HG03571 (cell line): ENCODE results near the gene IRS2.
"Not testable (repeated sequence)": the region's sequence is repeated elsewhere in the genome, so short reads cannot be mapped to it uniquely, and the experiment has no call there.

Experiments used
- ATAC-seq: cut with Tn5 transposase; IDR thresholded peaks from one replicate; pipeline ENCODE4 v1.9.1; 2021; ENCODE audit not compliant: unreplicated experiment

The IRS2 gene

DNA sequence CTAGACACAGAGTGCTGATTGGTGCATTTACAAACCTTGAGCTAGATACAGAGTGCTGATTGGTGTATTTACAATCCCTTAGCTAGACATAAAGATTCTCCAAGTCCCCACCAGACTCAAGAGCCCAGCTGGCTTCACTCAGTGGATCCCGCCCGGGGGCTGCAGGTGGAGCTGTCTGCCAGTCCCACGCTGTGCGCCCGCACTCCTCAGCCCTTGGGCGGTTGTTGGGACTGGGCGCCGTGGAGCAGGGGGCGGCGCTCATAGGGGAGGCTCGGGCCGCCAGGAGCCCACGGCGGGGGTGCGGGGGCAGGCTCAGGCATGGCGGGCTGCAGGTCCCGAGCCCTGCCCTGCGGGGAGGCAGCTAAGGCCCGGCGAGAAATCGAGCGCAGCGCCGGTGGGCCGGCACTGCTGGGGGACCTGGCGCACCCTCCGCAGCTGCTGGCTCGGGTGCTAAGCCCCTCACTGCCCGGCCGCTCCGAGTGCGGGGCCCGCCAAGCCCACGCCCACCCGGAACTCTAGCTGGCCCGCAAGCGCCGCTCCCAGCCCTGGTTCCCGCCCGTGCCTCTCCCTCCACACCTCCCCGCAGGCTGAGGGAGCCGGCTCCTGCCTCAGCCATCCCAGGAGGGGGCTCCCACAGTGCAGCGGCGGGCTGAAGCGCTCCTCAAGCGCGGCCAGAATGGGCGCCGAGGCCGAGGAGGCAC lies 53.8 kb downstream of the IRS2 start:
- ATAC-seq: not testable (repeated sequence)

DNA sequence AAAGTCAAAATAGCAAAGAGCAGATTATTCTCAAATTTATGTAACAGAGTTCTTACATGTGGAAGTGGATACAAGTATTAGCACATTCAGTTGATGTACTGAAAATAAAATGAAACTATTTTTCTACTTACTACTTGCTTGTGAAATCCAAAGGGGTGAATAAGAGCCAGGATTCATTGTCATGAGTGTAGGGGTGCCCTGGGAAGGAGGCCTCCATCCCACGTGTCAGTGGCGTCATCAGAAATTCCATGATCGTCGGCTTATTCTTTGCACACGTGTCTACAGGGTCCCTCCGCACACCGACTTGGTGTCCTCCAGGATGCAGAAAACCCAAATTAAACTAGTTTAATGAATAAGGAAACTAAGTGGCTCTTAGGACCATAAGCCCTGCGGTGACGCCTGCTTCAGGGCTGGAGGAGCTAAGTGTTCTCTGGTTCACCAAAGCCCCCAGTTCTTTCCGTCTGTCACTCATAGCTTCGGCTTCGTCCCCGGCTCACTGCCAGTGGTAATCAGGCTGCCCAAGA lies 55.5 kb downstream of the IRS2 start:
- ATAC-seq: no peak

DNA sequence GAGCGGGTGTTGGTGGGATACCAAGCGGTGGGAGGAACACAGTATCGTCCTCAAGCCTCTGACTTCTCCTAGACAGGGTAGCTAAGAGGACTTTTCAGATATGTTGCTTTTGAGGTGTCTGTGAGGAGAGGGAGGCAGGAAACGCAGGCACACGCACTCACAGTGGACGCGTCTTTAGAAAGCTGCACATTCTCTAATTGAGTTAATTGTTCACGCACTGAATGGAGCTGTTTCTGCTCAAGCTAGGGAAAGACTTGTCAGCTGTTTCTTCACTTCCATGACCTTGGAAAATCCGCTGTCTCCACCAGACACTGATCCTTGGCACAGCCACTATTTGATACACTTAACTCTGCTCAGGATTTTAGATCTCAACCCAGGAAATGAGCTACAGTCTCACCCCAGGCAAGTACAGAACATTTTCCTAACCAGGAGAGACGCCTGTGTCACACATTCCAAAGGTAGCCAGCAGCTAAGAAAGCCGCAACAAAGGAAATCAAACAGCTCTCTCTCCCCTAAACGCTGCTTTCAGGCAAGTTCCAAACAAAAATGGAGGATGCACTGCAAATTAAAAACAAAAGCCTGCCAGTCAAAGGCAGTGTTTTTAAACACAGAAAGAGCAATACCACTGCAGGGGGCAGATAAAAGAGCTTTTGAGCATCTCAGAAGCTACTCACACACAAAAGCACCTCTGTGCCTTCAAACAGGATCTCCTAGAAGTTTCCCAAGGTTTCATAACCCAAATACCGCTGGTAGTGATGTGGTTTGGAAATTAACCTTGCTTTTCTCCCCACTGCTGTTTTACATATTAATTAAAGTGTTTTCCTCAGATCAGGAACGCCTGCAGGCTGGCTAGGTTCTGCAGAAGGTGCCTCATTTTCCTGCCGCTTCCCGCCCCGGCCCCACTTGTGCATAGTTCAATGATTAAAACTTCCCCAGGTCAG lies 57.3 kb downstream of the IRS2 start:
- ATAC-seq: no peak

DNA sequence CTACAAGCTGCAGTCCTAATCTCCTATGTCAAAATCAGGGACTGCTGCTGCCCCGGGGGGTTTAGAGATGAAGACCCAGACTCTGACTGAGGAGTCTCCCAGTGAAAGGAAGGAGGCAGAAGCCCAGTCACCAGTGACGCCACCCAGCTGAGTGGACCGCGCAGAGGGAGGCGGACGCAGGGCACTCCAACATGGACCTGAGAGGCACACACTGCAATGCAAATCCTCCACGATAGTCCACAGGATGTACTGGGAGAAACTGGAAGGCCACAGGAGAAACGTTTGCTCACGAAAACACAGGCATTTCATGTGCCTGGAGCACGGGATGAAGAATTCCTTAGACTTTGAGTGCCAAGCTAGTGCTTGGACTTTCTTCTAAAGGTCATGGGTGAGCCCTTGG lies 58.3 kb downstream of the IRS2 start:
- no peak for ATAC-seq

DNA sequence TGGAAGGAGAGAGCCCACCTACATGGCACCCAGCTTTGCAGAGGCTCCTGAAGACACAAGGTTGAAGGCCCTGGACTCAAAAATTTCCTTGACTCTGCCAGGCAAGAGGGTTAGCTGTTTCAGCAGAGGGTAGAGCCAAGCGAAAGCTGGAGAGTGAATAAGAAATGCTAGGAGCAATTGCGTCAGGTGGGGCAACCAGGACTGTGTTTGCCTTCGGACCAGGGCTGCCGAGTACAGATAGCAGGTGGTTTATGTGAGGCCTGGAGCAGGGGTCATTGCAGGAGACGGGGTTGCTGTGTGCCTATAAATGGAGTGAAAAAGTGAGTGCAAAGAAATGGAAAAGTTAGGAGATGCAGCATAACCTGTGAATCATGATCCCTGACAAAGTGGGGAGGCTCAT lies 59.1 kb downstream of the IRS2 start:
- ATAC-seq: no peak

DNA sequence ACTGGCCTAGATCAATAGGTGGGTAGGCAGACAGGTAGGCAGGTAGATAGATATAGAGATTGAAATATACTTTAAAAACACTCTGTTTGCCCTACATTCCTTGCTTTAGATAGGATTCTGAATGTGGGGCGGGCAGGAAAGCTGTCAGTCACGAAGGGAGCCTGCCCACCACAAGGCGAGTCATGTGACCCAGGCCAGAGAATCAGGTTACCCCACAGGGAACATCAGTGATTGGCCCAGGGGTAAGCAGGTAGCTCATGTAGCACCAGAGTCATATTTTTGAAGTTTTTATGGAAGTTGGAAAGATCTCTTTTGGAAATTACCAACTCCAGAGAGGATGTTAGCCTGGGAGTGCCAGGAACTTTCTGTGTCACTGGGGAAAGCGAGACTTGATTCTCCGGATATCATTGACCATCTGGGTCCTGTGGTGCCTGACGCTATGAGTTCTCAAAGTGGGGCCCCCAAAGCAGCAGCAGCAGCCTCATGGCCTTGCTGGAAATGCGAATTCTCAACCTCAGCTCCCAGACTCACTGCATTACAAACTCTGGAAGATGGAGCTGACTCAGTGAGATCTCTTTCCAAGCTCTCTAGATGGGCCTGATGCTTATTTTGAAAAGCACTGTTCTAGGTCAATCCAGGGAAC lies 60.3 kb downstream of the IRS2 start:
- ATAC-seq: no peak

DNA sequence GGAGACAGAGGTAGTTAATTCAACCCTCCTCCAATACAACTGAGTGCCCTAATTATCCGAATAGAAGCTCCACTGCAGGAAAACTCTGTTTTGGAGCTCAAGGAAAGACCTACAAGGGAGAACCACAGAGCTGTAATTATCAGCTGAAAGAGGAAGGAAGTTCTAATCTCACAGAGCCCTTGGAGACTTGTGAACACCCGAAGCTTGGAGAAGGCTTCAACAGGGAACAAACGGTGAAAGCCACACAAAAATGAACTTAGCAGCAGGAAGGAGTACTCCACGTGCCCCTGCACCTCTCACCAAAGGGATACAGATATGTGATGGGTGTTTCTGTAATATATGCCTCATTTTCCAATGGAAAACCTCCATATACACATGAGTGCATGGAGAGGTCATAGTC lies 61.1 kb downstream of the IRS2 start:
- ATAC-seq: no peak

DNA sequence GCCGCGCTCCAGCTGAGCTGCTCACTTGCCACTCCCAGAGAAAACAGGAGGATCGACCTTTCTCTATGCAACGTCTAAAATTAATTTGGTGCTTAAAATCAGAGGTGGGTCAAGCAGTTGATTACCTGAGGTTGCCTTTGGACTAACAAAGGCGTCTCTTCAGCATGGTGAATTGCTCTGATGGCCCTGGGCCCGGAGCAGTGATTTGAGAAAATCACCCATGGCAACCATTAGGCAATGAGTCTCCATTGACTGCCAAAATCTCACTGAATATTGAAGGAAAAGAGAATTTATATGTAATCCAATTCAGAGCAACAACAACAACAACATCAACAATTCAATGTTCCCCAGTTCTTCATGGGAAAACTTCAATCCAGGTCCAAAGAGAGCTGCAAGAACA lies 61.8 kb downstream of the IRS2 start:
- no peak for ATAC-seq

DNA sequence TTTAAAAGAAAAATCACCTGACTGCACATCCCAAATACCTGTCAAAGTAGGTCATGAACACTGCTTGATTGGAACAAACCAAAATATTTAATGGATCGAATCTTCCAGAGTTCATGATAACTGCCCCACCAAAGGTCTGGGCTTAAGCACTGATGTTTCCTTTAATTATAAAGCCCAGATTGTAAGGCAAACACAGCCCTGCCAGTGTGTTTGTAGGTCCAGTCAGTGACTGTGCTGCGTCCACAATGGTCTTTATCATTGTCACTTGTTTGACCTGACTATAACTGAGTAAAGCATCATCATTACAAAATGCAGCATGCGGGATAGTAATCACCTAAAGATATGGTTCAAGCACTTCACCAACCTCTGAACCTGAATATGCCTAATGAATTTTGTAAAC lies 63.3 kb downstream of the IRS2 start:
- ATAC-seq: no peak

DNA sequence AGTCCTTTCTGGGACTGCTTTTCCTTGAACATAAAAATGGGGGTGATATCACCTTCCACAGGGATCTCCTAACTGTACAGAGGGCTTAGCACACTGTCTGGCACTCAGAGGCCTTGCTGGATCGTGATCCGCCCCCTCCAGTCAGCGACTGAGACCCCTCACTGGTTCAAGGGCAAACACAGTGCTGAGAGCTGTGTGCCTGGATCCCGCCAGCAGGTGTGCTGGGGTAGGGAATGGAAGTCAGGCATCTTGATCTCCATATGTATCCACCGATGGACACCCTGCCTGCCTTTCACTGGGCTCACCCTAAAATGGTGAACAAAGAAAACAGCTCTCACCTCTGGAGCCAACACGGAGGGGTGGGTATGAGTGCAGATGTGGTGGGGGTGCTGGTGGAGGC lies 64.3 kb downstream of the IRS2 start:
- ATAC-seq: no peak

DNA sequence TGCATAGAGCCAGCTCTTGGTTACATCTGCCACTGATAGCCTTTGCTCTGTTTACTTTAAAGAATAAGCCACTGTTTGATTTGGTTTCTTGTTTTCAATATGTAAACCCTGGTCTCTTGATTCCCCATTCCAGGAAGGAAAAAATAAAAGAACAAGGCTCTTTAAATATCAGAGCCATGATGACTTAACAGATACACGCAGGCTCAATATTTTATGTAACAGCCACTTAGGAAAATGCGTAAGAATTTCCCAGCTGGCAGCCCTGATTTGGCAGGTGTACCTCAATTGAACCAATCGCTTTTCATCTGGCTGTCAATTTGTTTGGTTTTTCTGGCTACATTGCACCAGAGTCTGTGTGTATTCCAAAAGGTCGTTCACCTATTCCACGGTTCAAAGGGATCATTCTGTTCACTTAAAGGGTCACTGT lies 65.6 kb downstream of the IRS2 start:
- ATAC-seq: no peak

DNA sequence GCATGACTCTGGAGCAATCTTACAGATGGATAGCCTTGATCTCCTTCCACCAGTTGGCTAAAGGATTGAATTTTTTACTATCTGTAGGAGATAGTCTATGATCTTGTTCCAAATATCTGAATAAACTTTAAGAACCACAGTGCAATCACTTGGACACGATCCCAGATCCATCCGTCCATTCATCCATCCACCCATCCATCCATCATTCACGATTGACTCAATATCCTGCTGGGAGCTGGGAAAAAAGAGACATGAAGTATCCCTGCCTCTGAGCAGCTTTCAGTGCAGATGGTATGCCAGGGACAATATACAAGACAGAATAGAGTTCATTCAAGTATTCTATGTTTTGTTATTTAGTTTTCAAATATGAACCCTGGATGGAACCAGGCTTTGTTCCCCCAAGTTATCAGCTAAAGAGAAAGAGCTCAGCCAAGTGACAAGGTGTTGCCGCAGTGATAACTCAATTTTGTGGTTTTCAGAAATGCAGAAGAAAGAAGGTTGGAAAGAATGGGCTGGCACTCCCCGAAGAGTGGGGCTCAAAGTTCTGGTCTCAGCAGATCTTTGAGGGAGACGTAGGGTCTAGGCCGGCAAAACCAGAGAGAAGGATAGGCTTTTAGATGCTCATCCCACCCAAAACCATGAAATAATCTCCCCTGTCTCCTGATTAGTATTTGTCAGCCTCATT lies 66.3 kb downstream of the IRS2 start:
- ATAC-seq: no peak

DNA sequence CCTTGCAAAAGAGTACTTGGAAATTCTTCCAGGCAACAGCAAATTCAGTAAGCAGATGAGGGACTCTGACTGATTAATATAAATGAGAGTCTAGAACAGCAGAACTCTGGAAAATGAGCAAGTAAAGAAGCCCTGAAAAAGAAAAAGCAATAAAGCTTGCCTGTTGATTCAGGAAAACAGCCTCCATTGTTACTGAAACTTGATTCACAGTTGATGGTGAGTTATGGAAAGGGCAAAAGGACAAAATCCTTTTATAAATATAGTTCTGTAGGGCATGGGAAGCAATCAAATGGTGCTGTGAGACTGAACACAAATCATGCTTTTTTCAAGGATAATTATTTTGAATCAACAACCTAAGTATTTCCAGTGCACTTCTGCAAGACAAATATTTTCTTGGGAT lies 67.7 kb downstream of the IRS2 start:
- ATAC-seq: no peak

DNA sequence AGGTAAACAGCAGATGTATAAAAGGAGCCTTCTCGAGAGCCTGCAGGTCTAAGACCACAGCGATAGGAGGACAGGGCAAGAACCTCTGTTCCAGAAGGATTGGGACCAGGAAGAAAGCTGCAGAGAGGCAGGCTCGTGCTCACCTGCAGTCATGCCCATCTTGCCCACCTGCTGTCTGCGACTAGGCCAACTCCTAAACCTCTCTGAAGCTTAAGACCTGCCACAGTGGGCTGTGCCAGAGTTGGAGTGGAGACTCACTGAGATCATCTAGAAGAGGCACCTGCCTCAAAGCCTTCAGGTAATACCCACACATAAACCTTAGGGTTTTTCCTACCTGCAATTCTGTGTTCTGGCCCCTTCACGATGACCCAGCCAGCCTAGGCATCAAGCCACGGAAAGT lies 68.7 kb downstream of the IRS2 start:
- no peak for ATAC-seq

DNA sequence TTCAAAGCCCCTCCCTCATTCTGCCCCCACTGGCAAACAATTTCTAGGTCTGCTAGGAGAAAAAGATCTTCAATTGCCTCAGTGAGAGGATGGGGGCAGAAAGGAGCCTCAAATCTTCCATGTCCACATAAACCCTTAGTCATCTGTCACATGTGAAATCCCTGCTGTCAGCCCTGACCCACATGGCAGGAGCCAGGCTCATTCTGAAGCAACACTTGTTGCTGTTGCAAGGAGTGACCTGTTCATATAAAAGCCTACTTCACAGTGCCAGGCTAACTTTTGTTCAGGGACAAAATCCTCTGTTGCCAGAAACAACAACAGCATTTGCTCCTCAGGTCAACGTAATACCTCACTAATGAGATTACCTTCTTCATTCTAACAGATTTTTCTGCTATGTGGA lies 70.5 kb downstream of the IRS2 start:
- no peak for ATAC-seq

DNA sequence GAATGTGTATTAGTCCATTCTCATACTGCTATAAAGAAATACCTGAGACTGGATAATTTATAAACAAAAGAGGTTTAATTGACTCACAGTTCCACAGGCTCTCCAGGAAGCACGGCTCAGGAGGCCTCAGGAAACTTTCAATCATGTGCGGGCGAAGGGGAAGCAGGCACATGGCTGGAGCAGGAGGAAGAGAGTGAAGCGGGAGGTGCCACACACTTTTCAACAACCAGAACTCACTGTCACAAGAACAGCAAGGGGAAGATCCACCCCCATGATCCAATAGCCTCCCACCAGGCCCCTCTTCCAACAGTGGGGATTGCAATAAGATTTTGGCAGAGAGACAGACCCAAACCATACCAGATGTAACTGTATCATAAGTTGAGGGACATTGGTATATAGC lies 72.7 kb downstream of the IRS2 start:
- ATAC-seq: no peak

DNA sequence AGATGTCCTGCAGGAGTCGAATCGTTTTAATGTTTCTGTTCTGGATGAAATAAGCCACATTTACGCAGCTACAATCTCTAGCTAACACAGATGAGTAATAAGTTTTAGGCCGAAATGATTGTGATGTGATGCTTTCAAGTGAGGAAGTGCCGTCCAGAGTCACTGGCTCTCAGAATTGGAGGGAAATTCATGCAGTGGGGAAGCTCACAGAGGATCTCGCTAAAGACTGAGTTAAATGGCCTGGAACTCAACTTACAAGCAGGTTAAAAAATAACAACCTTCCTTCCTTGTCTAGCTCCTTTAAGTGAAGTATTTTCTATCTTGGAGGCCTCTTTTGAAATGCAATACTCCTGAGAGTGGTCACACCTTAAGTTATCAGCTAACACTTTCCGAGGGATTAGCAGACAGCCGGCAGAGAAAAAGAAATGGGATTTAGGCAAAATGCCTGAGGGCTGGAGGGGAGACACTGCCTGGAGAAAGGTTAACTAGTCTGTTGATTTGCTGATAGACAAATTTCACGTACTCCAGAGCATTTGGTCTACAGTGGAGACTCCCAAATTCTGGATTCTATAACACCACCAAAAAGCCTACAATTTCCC lies 74.2 kb downstream of the IRS2 start:
- ATAC-seq: no peak

DNA sequence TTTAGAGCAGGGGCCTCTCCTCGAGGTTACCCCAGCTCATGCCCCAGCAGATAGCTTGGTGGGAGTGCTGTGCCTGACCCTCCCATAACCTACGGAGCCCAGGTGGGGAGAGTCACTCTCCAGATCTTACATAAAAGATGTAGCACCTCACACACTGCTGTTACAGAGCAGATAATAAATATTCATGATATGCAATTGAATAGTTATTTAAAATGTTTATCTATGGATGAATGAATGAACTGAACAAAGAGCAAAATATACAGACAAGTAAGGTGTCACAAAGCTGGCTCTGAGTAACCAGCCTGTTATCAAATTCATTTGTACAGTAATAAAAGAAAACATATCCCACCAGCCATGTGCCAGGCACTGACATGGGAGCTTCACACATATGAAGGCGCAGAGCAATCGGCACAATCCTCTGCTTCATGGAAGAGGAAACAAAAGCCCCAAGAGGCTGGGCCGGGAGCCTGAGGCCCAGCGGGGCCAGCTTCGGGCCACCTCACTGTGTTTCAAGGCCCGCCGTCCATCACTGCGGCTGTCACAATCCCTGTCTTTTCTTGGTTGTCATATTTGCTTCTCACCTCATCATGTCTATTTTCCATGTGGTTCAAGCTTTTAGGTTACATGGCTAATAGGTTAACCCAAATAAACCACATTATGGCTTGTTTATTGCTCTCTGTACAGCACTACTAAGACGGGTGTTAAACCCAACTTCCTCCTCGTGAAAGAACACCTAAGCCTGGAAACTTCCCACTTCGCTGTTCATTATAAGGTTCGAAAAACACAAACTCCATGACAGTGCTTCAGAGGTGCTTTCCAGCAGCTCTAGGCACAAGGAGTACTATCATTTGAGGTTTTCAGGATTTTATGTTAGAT lies 78.4 kb downstream of the IRS2 start:
- ATAC-seq: no peak

DNA sequence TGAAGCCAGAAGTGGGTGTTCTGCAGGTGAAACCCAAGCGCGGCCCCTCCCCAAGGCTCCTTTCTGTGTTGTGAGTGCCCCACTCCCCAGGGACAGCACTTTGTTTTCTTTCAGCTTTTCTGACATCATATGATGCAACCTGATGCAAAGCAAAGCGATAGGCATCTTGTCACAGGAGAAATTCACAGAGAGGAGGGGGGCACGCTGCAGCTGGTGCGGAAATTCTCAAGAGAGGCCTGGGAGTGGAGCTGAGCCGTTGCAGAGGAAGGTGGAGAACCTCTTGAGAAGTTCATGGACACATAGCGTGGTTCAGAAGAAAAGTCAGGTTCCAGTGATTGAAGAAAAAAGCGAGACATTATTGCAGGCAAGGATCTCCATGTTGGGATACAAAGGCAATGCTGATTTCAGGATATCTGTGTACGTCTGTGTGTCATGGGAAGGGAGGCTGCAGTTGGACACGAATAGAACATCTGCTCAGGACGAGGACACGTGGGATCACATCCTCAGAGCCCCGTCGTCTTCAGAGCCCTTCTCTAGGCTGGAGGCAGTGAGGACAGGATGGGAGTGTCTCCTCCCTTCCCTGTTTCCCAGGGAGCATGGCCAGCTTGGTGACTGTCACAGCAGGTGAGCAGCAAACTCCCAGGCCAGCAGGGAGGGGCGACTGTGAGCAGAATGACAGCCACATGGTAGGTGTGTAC lies 79.2 kb downstream of the IRS2 start:
- ATAC-seq: no peak
